Esophagus squamous epithelium (tissue), 5 donors: ENCODE measurements around the gene GABRR1. TPM values are rescaled to one million over a fixed set of nuclear protein-coding genes. Genes with fewer than 3 reads are reported as not detected.

Experiments used
- DNase-seq: peaks from one replicate; lab custom pipeline; 2025; lab: John Stamatoyannopoulos, UW
- H3K27ac ChIP-seq, 4 donors: fragments of 200-600 bp; sonication (generic); one replicate each; pipeline ENCODE4 v1.5.1; 2016 to 2019; ENCODE audit warnings: mild to moderate bottlenecking in 1 of 4
- H3K27me3 ChIP-seq, 4 donors: fragments of 200-600 bp; sonication (generic); 1 replicate in 3 of 4; 2 replicates in 1 of 4; pipeline versions ENCODE4 v1.5.1 to v1.6.0; 2017 to 2021; ENCODE audit warnings: antibody characterized with exemption in 1 of 4
- H3K36me3 ChIP-seq, 3 donors: fragments of 200-600 bp; sonication (generic); one replicate each; pipeline ENCODE4 v1.5.1; 2016 to 2019
- H3K4me1 ChIP-seq, 3 donors: fragments of 200-600 bp; sonication (generic); one replicate each; pipeline ENCODE4 v1.5.1; 2017 to 2019
- H3K4me3 ChIP-seq, 4 donors: fragments of 200-600 bp; sonication (generic); 1 replicate in 3 of 4; 2 replicates in 1 of 4; pipeline ENCODE4 v1.5.1; 2016 to 2019; ENCODE audit warnings: mild to moderate bottlenecking in 2 of 4, moderate library complexity in 1 of 4
- H3K9me3 ChIP-seq, 3 donors: fragments of 200-600 bp; sonication (generic); one replicate each; pipeline ENCODE4 v1.5.1; 2016 to 2019
- CTCF ChIP-seq, 6 experiments: fragments of 450-650 bp in 4 of 6; fragments of 200-600 bp in 2 of 6; sonication (generic) in 2 of 6; IDR thresholded peaks; one replicate each; pipeline ENCODE4 v1.5.1; 2016 to 2019; ENCODE audit warnings: antibody characterized with exemption in 6 of 6, mild to moderate bottlenecking in 4 of 6, moderate library complexity in 4 of 6
- POLR2A ChIP-seq, 4 donors: fragments of 450-650 bp; IDR thresholded peaks; one replicate each; pipeline ENCODE4 v1.6.1; 2017; ENCODE audit warnings: antibody characterized with exemption in 4 of 4, mild to moderate bottlenecking in 4 of 4, moderate library complexity in 3 of 4
- WGBS, 2 donors: methylation state at CpG; one replicate each; pipeline ENCODE4 v1.1.5; 2018; 5-methylcytosine and 5-hydroxymethylcytosine counted together
- intact Hi-C: fragments of 100-400 bp; cut with DNase I; formaldehyde crosslinking; loops from one replicate; pipeline ENCODE4 v1.15.0; 2022
- total RNA-seq, 4 donors: library from RNA; depleted of rRNA; stranded (reverse); fragments of >200 nt; gene quantifications; one replicate each; pipeline ENCODE4 v1.1.0, GENCODE V29; 2016
- donor health status: DM: yes; HTN: yes; CAD: no.

The GABRR1 gene
- total RNA-seq, 4 donors from 2014 or later, result 1.5 TPM; not detected in 3

GRCh38 chr6:89146718-89147700, 70.1 kb downstream of the GABRR1 start:
- H3K4me1 ChIP-seq, result peaks cover 0 to 47% (median 11%) of the 10 kb centered on the region in 3 donors
- WGBS, 2 donors, result 34 to 35% methylated on average over 15 to 19 of the region's 26 CpGs

GRCh38 chr6:89145956-89146717, 71.0 kb downstream of the GABRR1 start, which contains the start of gene PM20D2:
Gene PM20D2, plus strand, starts transcription at chr6:89146055. Its CDS starts 90 bp downstream, at chr6:89146145.
- intact Hi-C loops, result no loop called here
- Histone ChIP-seq H3K4me3 (peak within 1 kb of the TSS; percentile 65 to 85 (median 74)), H3K36me3 (peaks cover 0 to 10% (median 0%) of the 10 kb centered on the region in 3 donors), H3K27ac (peak within 1 kb of the TSS; percentile 83 to 92 (median 86)), H3K27me3 (no peaks in the 10 kb centered on the region), H3K4me1 (peaks cover 0 to 47% (median 11%) of the 10 kb centered on the region in 3 donors), H3K9me3 (no peaks in the 10 kb centered on the region)
- 0% methylated on average over 8 of the region's 102 CpGs; no CpG with 5 or more reads in 1 of the 2 donors for WGBS, 2 donors
- DNase-seq, result no peak
- TF ChIP-seq POLR2A (IDR thresholded peaks at IDR 0.05) (peak in 2 of 4 donors; percentile 56 to 65), CTCF (IDR thresholded peaks at IDR 0.05) (no peak)

More at GRCh38 chr6:89146718-89147700, 70.1 kb downstream of the GABRR1 start:
- Histone ChIP-seq H3K4me3 (peak overlapping the region; percentile 65 to 85 (median 74)), H3K27me3 (no peaks in the 10 kb centered on the region), H3K36me3 (peaks cover 0 to 14% (median 0%) of the 10 kb centered on the region in 3 donors), H3K27ac (peak overlapping the region; percentile 83 to 92 (median 86)), H3K9me3 (no peaks in the 10 kb centered on the region)
- intact Hi-C loops, result no loop called here
- TF ChIP-seq POLR2A (IDR thresholded peaks at IDR 0.05) (no peak), CTCF (IDR thresholded peaks at IDR 0.05) (no peak)
- no peak for DNase-seq

GRCh38 chr6:89145091-89145955, 71.8 kb downstream of the GABRR1 start:
- H3K27me3 ChIP-seq, result no peaks in the 10 kb centered on the region
- TF ChIP-seq CTCF (IDR thresholded peaks at IDR 0.05) (no peak), POLR2A (IDR thresholded peaks at IDR 0.05) (no peak)
- H3K36me3 ChIP-seq, result peaks cover 0 to 10% (median 0%) of the 10 kb centered on the region in 3 donors
- intact Hi-C loops, result no loop called here
- peak overlapping the region; percentile 65 to 85 (median 74) for H3K4me3 ChIP-seq
- no peaks in the 10 kb centered on the region for H3K9me3 ChIP-seq
- no peak for DNase-seq
- WGBS, 2 donors, result 4 to 5% methylated on average over 12 to 17 of the region's 17 CpGs
- H3K27ac ChIP-seq, result peak overlapping the region; percentile 83 to 92 (median 86)
- H3K4me1 ChIP-seq, result peaks cover 0 to 47% (median 11%) of the 10 kb centered on the region in 3 donors

GRCh38 chr6:89144354-89144906, 72.7 kb downstream of the GABRR1 start:
- TF ChIP-seq POLR2A (IDR thresholded peaks at IDR 0.05), result no peak
- TF ChIP-seq CTCF (IDR thresholded peaks at IDR 0.05), result no peak
- Histone ChIP-seq H3K27ac (no peak overlapping the region), H3K4me1 (peaks cover 0 to 48% (median 11%) of the 10 kb centered on the region in 3 donors), H3K9me3 (no peaks in the 10 kb centered on the region), H3K4me3 (no peak overlapping the region), H3K36me3 (peaks cover 0 to 2% (median 0%) of the 10 kb centered on the region in 3 donors), H3K27me3 (no peaks in the 10 kb centered on the region)
- DNase-seq, result no peak
- WGBS, 2 donors, result 26 to 41% methylated on average over 2 of the region's 2 CpGs
- intact Hi-C loops, result no loop called here
